Esophagus (tissue), 2 donors: Measurements from ENCODE around the gene LKAAEAR1. TPM values are rescaled to one million over a fixed set of nuclear protein-coding genes. Genes with fewer than 3 reads are reported as not detected.
"Not testable (repeated sequence)": the region's sequence is repeated elsewhere in the genome, so short reads cannot be mapped to it uniquely, and the experiment has no call there.

Experiments
- H3K27ac ChIP-seq, 2 donors: one replicate each; pipeline ENCODE4 v1.5.1; 2013; ENCODE audit warnings: low read depth in 2 of 2, mild to moderate bottlenecking in 2 of 2, inconsistent platforms in 1 of 2, low read length in 1 of 2, moderate library complexity in 1 of 2
- H3K27me3 ChIP-seq, 2 donors: one replicate each; pipeline ENCODE4 v1.6.1; 2013; ENCODE audit warnings: low read length in 2 of 2, control low read depth in 1 of 2, mild to moderate bottlenecking in 1 of 2; ENCODE audit not compliant: insufficient read depth in 2 of 2, control insufficient read depth in 1 of 2
- H3K36me3 ChIP-seq, 2 donors: one replicate each; pipeline ENCODE4 v1.6.1; 2013; ENCODE audit warnings: low read length in 1 of 2; ENCODE audit not compliant: control insufficient read depth in 2 of 2, insufficient read depth in 2 of 2
- H3K4me1 ChIP-seq, 2 donors: one replicate each; pipeline ENCODE4 v1.6.1; 2013; ENCODE audit warnings: low read length in 1 of 2; ENCODE audit not compliant: control insufficient read depth in 2 of 2, insufficient read depth in 2 of 2
- H3K4me3 ChIP-seq, 2 donors: one replicate each; pipeline ENCODE4 v1.5.1; 2013; ENCODE audit warnings: low read length in 2 of 2, mild to moderate bottlenecking in 2 of 2, low read depth in 1 of 2, moderate library complexity in 1 of 2
- H3K9me3 ChIP-seq, 2 donors: one replicate each; pipeline ENCODE4 v1.6.1; 2013; ENCODE audit warnings: mild to moderate bottlenecking in 2 of 2, low read depth in 1 of 2, low read length in 1 of 2, moderate library complexity in 1 of 2; ENCODE audit not compliant: control insufficient read depth in 2 of 2, insufficient read depth in 1 of 2
- WGBS, 2 donors: extraction: QIAGEN DNeasy Blood & Tissue Kit; methylation state at CpG; one replicate each; pipeline ENCODE4 v1.1.7; 2013; 5-methylcytosine and 5-hydroxymethylcytosine counted together
- polyA plus RNA-seq, 2 donors: library from polyadenylated mRNA; stranded (reverse); fragments of 200-250 nt; gene quantifications; one replicate each; pipeline ENCODE4 v1.2.3, GENCODE V29; 2013
- donor health status: healthy with polysubstance abuse.
- donor health status: Bipolar disorder and iron deficiency.

Gene LKAAEAR1
- polyA plus RNA-seq, 2 donors, result 0.09 TPM; not detected in 1

- H3K36me3 ChIP-seq, H3K27ac ChIP-seq, H3K9me3 ChIP-seq, H3K4me3 ChIP-seq, H3K27me3 ChIP-seq: not testable (repeated sequence)
- peaks cover 0 to 11% of the 10 kb centered on the region in 2 donors for H3K4me1 ChIP-seq
Measured at GRCh38 chr20:64088586-64088985, 4.4 kb upstream of the LKAAEAR1 start.

GRCh38 chr20:64087226-64087825, 3.1 kb upstream of the LKAAEAR1 start:
- not testable (repeated sequence) for H3K27ac ChIP-seq, H3K9me3 ChIP-seq, H3K27me3 ChIP-seq, H3K36me3 ChIP-seq, H3K4me3 ChIP-seq
- peaks cover 0 to 13% of the 10 kb centered on the region in 2 donors for H3K4me1 ChIP-seq
- WGBS, 2 donors, result 93 to 99% methylated on average over 6 of the region's 36 CpGs

DNA sequence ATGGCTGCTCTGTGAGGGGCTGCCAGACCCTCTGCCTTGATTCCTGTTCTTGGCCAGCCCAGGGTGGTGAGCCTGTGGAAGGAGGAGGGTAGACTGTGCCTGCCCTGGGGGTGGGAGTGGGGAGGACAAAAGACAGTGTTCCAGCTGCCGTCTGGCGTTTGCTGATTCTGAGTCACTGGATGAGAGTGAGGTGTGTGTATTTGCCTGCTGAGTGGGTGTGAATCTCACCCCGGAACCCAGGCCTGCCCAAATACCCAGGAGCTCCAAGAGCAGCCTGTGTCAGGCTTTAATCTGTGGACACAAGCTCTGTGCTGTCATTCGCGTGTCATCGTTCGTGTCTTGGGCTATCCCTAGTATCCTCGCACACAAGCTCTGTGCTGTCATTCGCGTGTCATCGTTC, 2.6 kb upstream of the LKAAEAR1 start:
- Histone ChIP-seq H3K4me3 (no peak overlapping the region), H3K36me3 (no peaks in the 10 kb centered on the region), H3K27me3 (no peaks in the 10 kb centered on the region), H3K9me3 (peaks cover 0 to 3% of the 10 kb centered on the region in 2 donors), H3K27ac (no peak overlapping the region), H3K4me1 (peaks cover 0 to 8% of the 10 kb centered on the region in 2 donors)
- WGBS, 2 donors, result 68 to 80% methylated on average over 7 to 9 of the region's 11 CpGs

GRCh38 chr20:64084685-64085152, 521 bp upstream of the LKAAEAR1 start:
- Histone ChIP-seq H3K4me1 (peaks cover 0 to 10% of the 10 kb centered on the region in 2 donors), H3K27ac (no peak overlapping the region), H3K27me3 (no peaks in the 10 kb centered on the region), H3K4me3 (no peak overlapping the region), H3K36me3 (no peaks in the 10 kb centered on the region), H3K9me3 (peaks cover 0 to 3% of the 10 kb centered on the region in 2 donors)
- 12 to 15% methylated on average over 22 to 23 of the region's 23 CpGs for WGBS, 2 donors

DNA sequence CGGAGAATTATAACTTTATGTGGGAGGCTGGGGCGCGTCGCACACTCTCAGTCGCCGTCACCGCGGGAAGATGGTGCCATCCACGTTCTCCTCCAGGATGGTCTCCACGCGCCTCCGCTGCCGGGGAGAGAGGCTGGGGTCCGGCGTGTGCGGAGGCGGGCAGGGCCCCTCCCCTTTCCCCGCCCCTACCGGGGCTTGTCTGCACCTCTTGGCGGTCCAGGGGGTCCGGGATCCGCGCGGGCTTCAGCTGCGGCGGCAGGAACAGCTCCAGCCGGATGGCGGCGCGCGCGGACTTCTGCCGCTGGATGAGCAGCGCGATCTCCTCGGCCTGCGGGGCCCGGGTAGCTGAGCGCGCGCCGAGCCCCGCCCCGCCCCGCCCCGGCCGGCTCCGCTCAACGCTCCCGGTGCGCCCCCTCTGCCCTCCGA, 807 bp downstream of the LKAAEAR1 start:
- peak overlapping the region; percentile 40 to 44 for H3K4me3 ChIP-seq
- WGBS, 2 donors, result 1% methylated on average over 29 to 52 of the region's 52 CpGs

GRCh38 chr20:64082820-64083377, 1.3 kb downstream of the LKAAEAR1 start:
- Histone ChIP-seq H3K27ac (no peak overlapping the region), H3K9me3 (peaks cover 0 to 3% of the 10 kb centered on the region in 2 donors), H3K4me3 (no peak overlapping the region), H3K4me1 (peaks cover 3 to 20% of the 10 kb centered on the region in 2 donors), H3K36me3 (no peaks in the 10 kb centered on the region), H3K27me3 (no peaks in the 10 kb centered on the region)
- WGBS, 2 donors, result 16 to 19% methylated on average over 12 to 13 of the region's 13 CpGs

More for the DNA sequence above, 807 bp downstream of the LKAAEAR1 start:
- H3K36me3 ChIP-seq, result no peaks in the 10 kb centered on the region
- no peak overlapping the region for H3K27ac ChIP-seq
- H3K4me1 ChIP-seq, result peaks cover 3 to 19% of the 10 kb centered on the region in 2 donors
- H3K27me3 ChIP-seq, result no peaks in the 10 kb centered on the region
- H3K9me3 ChIP-seq, result peaks cover 0 to 3% of the 10 kb centered on the region in 2 donors

- 29% methylated on average over 13 of the region's 13 CpGs for WGBS, 2 donors
- no peaks in the 10 kb centered on the region for H3K36me3 ChIP-seq
- H3K27me3 ChIP-seq, result no peaks in the 10 kb centered on the region
- no peaks in the 10 kb centered on the region for H3K9me3 ChIP-seq
- no peak overlapping the region for H3K4me3 ChIP-seq
- H3K4me1 ChIP-seq, result peaks cover 3 to 20% of the 10 kb centered on the region in 2 donors
- no peak overlapping the region for H3K27ac ChIP-seq
Measured at GRCh38 chr20:64082126-64082731, 2.0 kb downstream of the LKAAEAR1 start.

GRCh38 chr20:64081624-64081964, 2.6 kb downstream of the LKAAEAR1 start:
- Histone ChIP-seq H3K27ac (no peak overlapping the region), H3K36me3 (no peaks in the 10 kb centered on the region), H3K4me3 (no peak overlapping the region), H3K4me1 (peaks cover 3 to 20% of the 10 kb centered on the region in 2 donors), H3K9me3 (no peaks in the 10 kb centered on the region), H3K27me3 (no peaks in the 10 kb centered on the region)
- 88 to 90% methylated on average over 6 of the region's 6 CpGs for WGBS, 2 donors

GRCh38 chr20:64080813-64081623, 3.2 kb downstream of the LKAAEAR1 start:
- Histone ChIP-seq H3K36me3 (peaks cover 0 to 3% of the 10 kb centered on the region in 2 donors), H3K27ac (no peak overlapping the region), H3K4me3 (no peak overlapping the region), H3K27me3 (no peaks in the 10 kb centered on the region), H3K4me1 (peaks cover 5 to 20% of the 10 kb centered on the region in 2 donors), H3K9me3 (no peaks in the 10 kb centered on the region)
- WGBS, 2 donors, result 72 to 75% methylated on average over 17 of the region's 17 CpGs
